BJ (cell line): ENCODE measurements around the gene TMEM107. TPM values are rescaled to one million over a fixed set of nuclear protein-coding genes. Genes with fewer than 3 reads are reported as not detected.
A peak's percentile ranks its signal among the peaks of the same experiment; 100 is the strongest.

ENCODE experiments used
- CTCF ChIA-PET: fragments of 350-600 bp; formaldehyde crosslinking; extraction: SDS; loops from one replicate; lab custom pipeline; 2021; ENCODE audit warnings: antibody characterized with exemption, inconsistent platforms; lab: Yijun Ruan, JAX
- POLR2A ChIA-PET: fragments of 300-600 bp; sonication (Branson Sonifier 250); formaldehyde crosslinking; extraction: SDS; loops from one replicate; lab custom pipeline; 2021; ENCODE audit warnings: antibody characterized with exemption; lab: Charles Lee
- DNase-seq: peaks from one replicate; pipeline ENCODE4 v3.0.0-alpha.2; 2011; ENCODE audit warnings: low read depth
- H3K27me3 ChIP-seq: 2 replicates; pipeline ENCODE4 v1.6.0; 2011; ENCODE audit warnings: low read length; ENCODE audit not compliant: control insufficient read depth, insufficient read depth
- H3K36me3 ChIP-seq: 2 replicates; pipeline ENCODE4 v1.5.1; 2011; ENCODE audit warnings: low read length; ENCODE audit not compliant: control insufficient read depth, insufficient read depth
- H3K4me3 ChIP-seq: 2 replicates; pipeline ENCODE4 v1.5.1; 2011; ENCODE audit warnings: low read depth, mild to moderate bottlenecking, control low read depth, low read length
- CTCF ChIP-seq: IDR thresholded peaks from 2 replicates; pipeline ENCODE4 v1.5.1; 2011; ENCODE audit warnings: low read depth, mild to moderate bottlenecking, control low read depth, inconsistent platforms, low read length, moderate library complexity; ENCODE audit not compliant: insufficient read depth
- polyA plus RNA-seq: library from polyadenylated mRNA; depleted of rRNA; stranded (reverse); fragments of >200 nt; gene quantifications from 2 replicates; pipeline ENCODE4 v1.2.3, GENCODE V29; 2011

TMEM107 gene
- polyA plus RNA-seq, 1 experiment = 14.5 TPM

DNA sequence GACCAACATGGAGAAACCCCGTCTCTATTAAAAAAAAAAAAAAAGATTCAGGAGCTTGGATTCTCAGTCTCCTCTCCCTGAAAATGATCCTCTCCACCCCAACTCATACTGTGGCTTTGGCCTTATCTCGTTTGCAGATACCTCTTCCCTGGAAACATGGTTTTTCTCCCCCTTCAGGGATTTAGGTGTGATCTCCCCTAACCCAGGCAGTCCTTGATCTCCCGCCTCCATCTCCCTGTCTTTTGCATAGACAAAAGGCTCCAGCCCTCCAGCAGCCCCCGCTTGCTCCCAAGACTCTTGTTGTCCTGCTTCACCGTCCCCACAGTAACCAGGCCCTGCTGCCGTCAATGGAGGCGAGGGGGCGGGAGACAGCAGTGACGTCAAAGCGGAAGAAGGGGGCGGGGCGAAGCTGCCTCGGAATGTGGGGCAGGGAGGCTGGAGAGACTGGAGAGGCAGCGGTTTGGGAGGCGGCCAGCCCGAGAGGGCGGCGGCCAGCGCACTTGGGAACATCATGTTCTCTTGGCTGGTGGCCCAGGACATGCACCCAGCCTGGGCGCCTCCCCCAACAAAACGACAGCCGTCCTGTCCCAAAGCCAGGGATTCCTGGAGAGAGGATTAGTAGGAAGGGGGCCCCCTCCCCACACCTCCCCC lies 22.1 kb downstream of the TMEM107 start:
- Histone ChIP-seq H3K4me3 (no peak overlapping the region), H3K27me3 (no peaks in the 10 kb centered on the region), H3K36me3 (peaks cover 9% of the 10 kb centered on the region)
- ChIA-PET CTCF (interaction anchor here (0.8 to 2.0 kb wide), 6 partner anchors 10 to 68 kb away, joined by 3 to 9 read pairs (median 4); no protein-coding TSS in a partner anchor), POLR2A (interaction anchor here (1.2 kb wide), 1 partner anchor 19 kb away, joined by 3 read pairs; no protein-coding TSS in a partner anchor)
- TF ChIP-seq CTCF = no peak
- peak; percentile 97 for DNase-seq

DNA sequence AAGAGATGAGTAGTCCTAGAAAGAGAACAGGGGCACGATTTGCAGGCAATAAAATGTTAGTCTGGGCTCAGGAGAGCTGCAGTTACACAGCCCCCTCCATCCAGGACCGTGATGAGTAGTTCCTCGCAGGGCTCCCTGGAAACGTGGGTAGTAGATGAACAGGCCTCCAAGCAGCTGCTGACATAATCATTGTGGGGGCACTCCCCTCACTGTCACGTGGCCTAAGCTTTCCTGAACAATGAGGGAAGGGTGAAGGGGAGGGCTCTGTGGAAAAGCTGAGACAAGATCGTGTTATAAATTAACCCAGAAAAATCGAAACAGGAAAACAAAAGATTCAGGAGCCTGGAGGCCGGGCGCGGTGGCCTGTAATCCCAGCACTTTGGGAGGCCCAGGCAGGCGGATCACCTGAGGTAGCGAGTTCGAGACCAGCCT lies 22.6 kb downstream of the TMEM107 start:
- peak; percentile 77 for DNase-seq
- Histone ChIP-seq H3K27me3 (no peaks in the 10 kb centered on the region), H3K36me3 (peaks cover 11% of the 10 kb centered on the region), H3K4me3 (no peak overlapping the region)
- ChIA-PET POLR2A (interaction anchor here (1.2 kb wide), 1 partner anchor 20 kb away, joined by 3 read pairs; no protein-coding TSS in a partner anchor), CTCF (interaction anchor here (0.8 to 2.0 kb wide), 6 partner anchors 11 to 68 kb away, joined by 3 to 9 read pairs (median 4); no protein-coding TSS in a partner anchor)
- TF ChIP-seq CTCF = no peak

DNA sequence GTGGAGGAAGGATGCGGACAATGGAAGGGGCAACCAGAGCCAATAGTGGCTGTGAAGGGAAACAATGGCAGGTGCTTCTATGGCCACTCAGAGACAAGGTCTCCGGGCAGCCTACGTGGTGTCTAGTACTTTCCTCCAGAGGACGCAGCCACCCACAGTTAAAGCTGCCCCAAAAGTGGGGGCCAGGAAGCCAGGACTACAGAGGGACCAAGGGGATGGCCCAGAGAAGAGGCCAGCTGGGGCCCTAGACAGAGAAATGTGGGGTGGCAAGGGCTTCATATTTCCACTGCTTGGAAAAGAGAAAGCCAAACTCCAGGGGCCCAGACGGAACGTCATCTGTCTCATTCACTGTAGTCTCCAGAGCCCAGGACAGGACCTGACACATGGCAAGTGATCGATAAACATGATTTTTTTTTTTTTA lies 23.1 kb downstream of the TMEM107 start:
- ChIA-PET CTCF (interaction anchor here (1.1 to 2.0 kb wide), 3 partner anchors 13 to 33 kb away, joined by 3 to 9 read pairs (median 4); no protein-coding TSS in a partner anchor), POLR2A (no interaction called here)
- DNase-seq = no peak
- no peak for TF ChIP-seq CTCF
- H3K4me3 ChIP-seq = no peak overlapping the region
- H3K27me3 ChIP-seq = no peaks in the 10 kb centered on the region
- peaks cover 16% of the 10 kb centered on the region for H3K36me3 ChIP-seq

- Histone ChIP-seq H3K27me3 (no peaks in the 10 kb centered on the region), H3K36me3 (peaks cover 22% of the 10 kb centered on the region), H3K4me3 (peak within 1 kb of the TSS; percentile 63)
- ChIA-PET POLR2A (no interaction called here), CTCF (interaction anchor here (0.5 to 0.9 kb wide), 3 partner anchors 20 to 301 kb away, joined by 3 to 6 read pairs (median 3); no protein-coding TSS in a partner anchor)
- TF ChIP-seq CTCF = no peak
- peak; percentile 53 for DNase-seq
Measured at GRCh38 chr17:8152112-8152775, 23.9 kb downstream of the TMEM107 start, which contains the start of gene PER1. PER1 (minus strand) TSS chr17:8152404; CDS start chr17:8150706, 1,698 bp downstream.
